Epithelial cell of prostate (primary cell): Measurements from ENCODE around the gene NREP.

Experiments used
- DNase-seq: peaks from one replicate; pipeline ENCODE4 v3.0.0-alpha.2; 2011; ENCODE audit warnings: low read depth, low spot score
- H3K27ac ChIP-seq: fragments of 450-650 bp; 2 replicates; pipeline ENCODE4 v1.5.1; 2017; ENCODE audit warnings: mild to moderate bottlenecking

Gene NREP

GRCh38 chr5:111756581-111757354 is at the start of gene NREP:
NREP (minus strand) TSS chr5:111757194; CDS start chr5:111755772, 1,422 bp downstream.
- no peak for DNase-seq

DNA sequence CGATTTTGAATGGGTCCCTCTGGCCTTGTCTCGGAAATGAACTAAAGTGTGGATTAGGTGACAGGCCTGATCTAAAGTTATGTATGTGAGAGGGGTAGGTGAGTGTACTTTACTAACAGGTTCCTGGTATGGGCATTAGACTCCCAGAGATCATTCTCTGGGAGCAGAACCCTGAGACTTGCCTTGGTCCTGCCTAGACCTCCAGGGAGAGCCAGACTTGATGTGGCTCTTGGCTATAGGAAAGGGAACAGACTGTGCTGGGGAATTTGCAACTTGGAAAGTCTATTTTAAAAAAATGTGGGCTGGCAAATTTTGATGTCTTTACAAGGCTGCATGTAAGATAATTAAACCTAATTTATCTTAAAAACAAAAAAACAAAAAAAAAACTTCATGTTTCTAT is 49.8 kb upstream of the NREP start:
- no peak for DNase-seq
- H3K27ac ChIP-seq: no peak overlapping the region

More at GRCh38 chr5:111756581-111757354, at the start of gene NREP:
- peak within 1 kb of the TSS; percentile 31 for H3K27ac ChIP-seq

- no peak for DNase-seq
- H3K27ac ChIP-seq: no peak overlapping the region
These were observed 49.2 kb upstream of the NREP start for GRCh38 chr5:111806156-111806555.

DNA sequence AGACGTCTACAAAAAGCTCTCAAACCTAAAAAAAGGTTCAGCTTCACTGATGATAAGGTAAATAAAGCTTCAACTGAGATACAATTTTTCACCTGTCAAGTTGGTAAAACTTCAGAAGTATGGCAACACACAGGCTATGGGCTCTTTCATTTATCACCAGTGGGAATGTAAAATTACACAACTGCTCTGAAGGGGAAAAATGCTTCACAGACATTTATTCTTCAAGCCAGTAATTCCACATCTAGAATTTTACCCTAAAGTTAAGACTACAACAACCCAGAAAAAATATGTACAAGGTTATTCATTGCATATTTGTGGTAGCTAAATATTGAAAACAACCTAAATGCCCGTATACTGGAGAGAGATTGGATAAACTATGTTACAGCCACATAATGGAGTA is 48.1 kb upstream of the NREP start:
- H3K27ac ChIP-seq: no peak overlapping the region
- DNase-seq: no peak

GRCh38 chr5:111800351-111800750 is 43.4 kb upstream of the NREP start:
- H3K27ac ChIP-seq: no peak overlapping the region
- DNase-seq: no peak

DNA sequence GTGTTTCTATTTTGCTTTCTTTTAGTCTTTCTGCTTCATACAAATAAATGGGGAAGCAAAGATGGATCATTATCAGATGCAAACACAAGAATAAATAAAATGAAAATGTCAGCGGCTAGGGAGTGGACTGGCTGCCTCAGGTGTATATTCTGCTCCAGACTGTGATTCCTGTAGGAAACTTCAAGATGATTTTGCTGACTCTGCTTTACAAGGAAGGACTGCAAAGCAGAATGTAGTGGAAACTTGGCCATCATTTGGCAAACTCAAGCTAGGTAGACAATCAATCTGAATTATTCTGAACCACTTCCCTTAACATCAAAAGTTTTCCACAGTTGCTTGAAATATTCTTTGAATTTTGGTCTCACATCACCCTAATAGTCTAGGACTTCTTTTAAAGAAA is 38.1 kb upstream of the NREP start:
- H3K27ac ChIP-seq: no peak overlapping the region
- no peak for DNase-seq

DNA sequence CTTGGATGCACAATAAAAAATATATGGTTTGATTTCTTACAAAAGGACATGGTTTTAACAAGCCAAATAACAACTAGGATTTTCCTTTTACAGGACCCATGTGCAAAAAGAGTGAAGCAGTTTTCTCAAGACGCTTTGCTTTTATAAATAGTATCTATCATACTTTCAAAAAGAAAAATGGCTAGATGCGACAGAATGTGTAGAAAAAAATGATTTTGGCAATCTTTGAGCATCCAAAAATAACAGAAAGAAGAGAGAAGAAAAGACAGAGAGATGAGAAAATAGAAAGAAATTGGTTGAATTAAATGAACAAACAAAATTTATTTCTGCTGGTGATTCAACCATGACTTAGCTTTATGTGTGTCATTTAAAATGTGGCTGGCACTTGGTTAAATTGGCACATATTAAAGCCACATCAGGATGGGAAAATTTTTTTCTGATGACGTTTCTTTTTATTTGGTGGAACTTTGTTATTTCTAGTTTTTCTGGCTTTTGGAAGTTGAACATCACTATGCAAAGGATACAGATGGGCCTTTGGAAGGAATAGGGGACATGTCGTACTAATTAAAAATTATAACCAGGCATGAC is 35.6 kb upstream of the NREP start:
- no peak overlapping the region for H3K27ac ChIP-seq

GRCh38 chr5:111790295-111790694 is 33.3 kb upstream of the NREP start:
- DNase-seq: no peak
- no peak overlapping the region for H3K27ac ChIP-seq

More for the DNA sequence above, 35.6 kb upstream of the NREP start:
- no peak for DNase-seq

GRCh38 chr5:111787006-111787405 is 30.0 kb upstream of the NREP start:
- no peak overlapping the region for H3K27ac ChIP-seq
- DNase-seq: no peak

GRCh38 chr5:111784491-111785181 is 27.6 kb upstream of the NREP start:
- no peak overlapping the region for H3K27ac ChIP-seq
- DNase-seq: no peak

DNA sequence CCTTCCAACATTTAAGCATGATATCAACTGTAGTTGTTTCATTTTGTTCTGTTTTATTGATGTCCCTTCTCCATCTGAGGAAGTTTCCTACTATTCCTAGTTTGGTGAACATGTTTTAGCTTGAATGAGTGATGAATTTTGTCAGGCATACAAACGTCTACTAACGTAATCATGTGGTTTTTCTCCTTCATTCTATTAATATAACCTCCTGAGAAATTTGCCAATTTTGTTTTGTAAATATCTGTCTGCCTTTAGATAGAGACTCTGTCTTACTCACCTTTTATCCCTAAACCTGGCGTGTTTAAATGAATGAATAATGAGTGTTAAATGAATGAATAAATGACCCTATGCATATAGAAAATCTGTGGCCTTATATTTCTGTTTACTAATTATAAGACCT is 26.5 kb upstream of the NREP start:
- no peak overlapping the region for H3K27ac ChIP-seq
- peak; percentile 18 for DNase-seq

GRCh38 chr5:111782216-111782615 is 25.2 kb upstream of the NREP start:
- H3K27ac ChIP-seq: no peak overlapping the region
- DNase-seq: no peak

GRCh38 chr5:111781200-111781599 is 24.2 kb upstream of the NREP start:
- H3K27ac ChIP-seq: no peak overlapping the region
- DNase-seq: no peak

GRCh38 chr5:111779922-111780292 is 22.9 kb upstream of the NREP start:
- no peak overlapping the region for H3K27ac ChIP-seq
- DNase-seq: no peak

DNA sequence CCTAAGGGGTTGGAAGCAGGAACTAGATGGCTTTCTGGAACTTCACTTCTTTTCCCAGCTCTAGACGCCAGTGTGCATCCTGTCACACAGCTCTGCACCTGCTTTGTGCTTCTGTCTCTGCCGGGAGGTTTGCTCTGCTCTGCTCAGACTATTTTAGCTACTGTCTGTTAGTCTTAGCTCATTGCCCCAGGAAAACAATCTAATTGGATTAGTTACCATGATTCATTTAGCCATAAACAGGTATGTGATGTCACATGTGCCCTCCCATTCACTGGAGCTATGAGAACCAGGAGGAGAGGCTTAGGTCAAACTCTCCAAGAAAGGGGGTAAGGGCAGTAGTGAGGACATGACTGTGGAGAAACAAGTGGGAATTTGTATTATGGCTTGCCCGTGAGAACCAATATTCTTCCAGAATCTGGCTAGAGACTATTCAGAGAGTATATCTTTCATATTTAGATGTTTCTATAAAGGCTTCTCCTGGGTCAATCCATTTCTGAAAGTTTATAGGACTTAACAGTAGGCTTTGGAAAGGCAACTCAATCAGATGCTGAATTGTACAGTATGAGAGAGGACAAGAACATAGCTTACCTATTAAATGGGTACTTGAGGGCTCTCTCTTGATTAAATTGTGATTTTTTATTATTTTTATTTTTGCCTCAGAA is 22.4 kb upstream of the NREP start:
- DNase-seq: no peak
- no peak overlapping the region for H3K27ac ChIP-seq

- H3K27ac ChIP-seq: no peak overlapping the region
- no peak for DNase-seq
These were observed 20.2 kb upstream of the NREP start for GRCh38 chr5:111776913-111777781.

DNA sequence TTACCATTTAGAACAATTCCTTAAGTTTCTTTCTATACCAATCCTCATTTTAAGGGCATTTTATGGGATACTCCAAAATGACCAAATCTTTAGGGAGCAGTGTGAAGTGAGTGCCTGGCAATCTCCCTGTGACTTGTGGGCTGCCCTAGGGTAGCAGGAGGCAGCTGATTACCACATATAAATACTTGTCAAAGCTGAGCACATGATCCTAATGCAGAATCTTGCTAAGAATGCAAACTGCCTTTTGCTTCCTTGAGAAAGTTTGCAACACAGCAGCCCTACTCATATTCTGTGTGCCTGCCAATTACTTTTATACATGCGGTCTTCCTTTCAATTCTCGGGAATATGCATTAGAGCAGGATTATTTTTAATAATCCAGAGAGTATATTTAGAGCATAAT is 18.2 kb upstream of the NREP start:
- no peak for DNase-seq
- no peak overlapping the region for H3K27ac ChIP-seq

GRCh38 chr5:111774525-111774924 is 17.5 kb upstream of the NREP start:
- DNase-seq: no peak
- H3K27ac ChIP-seq: no peak overlapping the region

GRCh38 chr5:111772456-111773122 is 15.6 kb upstream of the NREP start:
- no peak overlapping the region for H3K27ac ChIP-seq
- DNase-seq: no peak
